HG02885 (cell line): ENCODE measurements around the gene CAPN6.

Experiments
- ATAC-seq: cut with Tn5 transposase; IDR thresholded peaks from one replicate; pipeline ENCODE4 v1.9.1; 2021; ENCODE audit warnings: mild to moderate bottlenecking; ENCODE audit not compliant: unreplicated experiment, poor library complexity

Gene CAPN6

GRCh38 chrX:111207851-111208250, 62.4 kb downstream of the CAPN6 start:
- ATAC-seq, result no peak

GRCh38 chrX:111200327-111200726, 70.0 kb downstream of the CAPN6 start:
- no peak for ATAC-seq

- ATAC-seq, result no peak
Measured at GRCh38 chrX:111199505-111199904, 70.8 kb downstream of the CAPN6 start.
